Osteocyte (in vitro differentiated cells): ENCODE results near the gene IDH1. TPM values are rescaled to one million over a fixed set of nuclear protein-coding genes. Genes with fewer than 3 reads are reported as not detected.

Experiments used
- DNase-seq: peaks from one replicate; pipeline ENCODE4 v3.0.0; 2021; ENCODE audit warnings: mixed read lengths; ENCODE audit not compliant: unreplicated experiment; ENCODE audit errors: extremely low spot score
- H3K27ac Mint-ChIP-seq: one replicate; pipeline ENCODE4 v1.8.0; 2021; ENCODE audit warnings: mild to moderate bottlenecking, mixed read lengths; ENCODE audit not compliant: unreplicated experiment
- H3K27me3 Mint-ChIP-seq: one replicate; pipeline ENCODE4 v1.8.0; 2021; ENCODE audit warnings: mixed read lengths; ENCODE audit not compliant: unreplicated experiment
- H3K36me3 Mint-ChIP-seq: one replicate; pipeline ENCODE4 v1.8.0; 2021; ENCODE audit warnings: mixed read lengths; ENCODE audit not compliant: unreplicated experiment
- H3K4me1 Mint-ChIP-seq: one replicate; pipeline ENCODE4 v1.8.0; 2021; ENCODE audit warnings: mixed read lengths; ENCODE audit not compliant: unreplicated experiment
- H3K4me3 Mint-ChIP-seq: one replicate; pipeline ENCODE4 v1.8.0; 2021; ENCODE audit warnings: mild to moderate bottlenecking, moderate library complexity, mixed read lengths; ENCODE audit not compliant: unreplicated experiment
- H3K9me3 Mint-ChIP-seq: one replicate; pipeline ENCODE4 v1.8.0; 2021; ENCODE audit warnings: mixed read lengths; ENCODE audit not compliant: unreplicated experiment
- CTCF ChIP-seq: fragments of 200-600 bp; sonication (generic); IDR thresholded peaks from 2 replicates; pipeline ENCODE4 v1.5.0; 2021; ENCODE audit warnings: antibody characterized with exemption, mild to moderate bottlenecking, moderate library complexity
- total RNA-seq: library from RNA; stranded (reverse); gene quantifications from 2 replicates; pipeline ENCODE4 v1.2.1, GENCODE V29; 2021

The IDH1 gene
- total RNA-seq, 1 donor from 2014 or later: 49.6 TPM

GRCh38 chr2:208245746-208246145 lies 9.1 kb downstream of the IDH1 start:
- TF ChIP-seq CTCF: no peak
- H3K9me3 Mint-ChIP-seq: no peaks in the 10 kb centered on the region
- DNase-seq: no peak

GRCh38 chr2:208244422-208244821 lies 10.4 kb downstream of the IDH1 start:
- no peak overlapping the region for H3K27ac Mint-ChIP-seq
- no peak for DNase-seq
- H3K36me3 Mint-ChIP-seq: peaks cover 49% of the 10 kb centered on the region
- no peaks in the 10 kb centered on the region for H3K9me3 Mint-ChIP-seq
- H3K27me3 Mint-ChIP-seq: no peaks in the 10 kb centered on the region
- no peaks in the 10 kb centered on the region for H3K4me1 Mint-ChIP-seq
- H3K4me3 Mint-ChIP-seq: no peak overlapping the region
- TF ChIP-seq CTCF: no peak

More at GRCh38 chr2:208245746-208246145, 9.1 kb downstream of the IDH1 start:
- H3K4me3 Mint-ChIP-seq: no peak overlapping the region
- no peak overlapping the region for H3K27ac Mint-ChIP-seq
- no peaks in the 10 kb centered on the region for H3K4me1 Mint-ChIP-seq
- H3K36me3 Mint-ChIP-seq: peaks cover 52% of the 10 kb centered on the region
- no peaks in the 10 kb centered on the region for H3K27me3 Mint-ChIP-seq

GRCh38 chr2:208240619-208241209 lies 14.2 kb downstream of the IDH1 start:
- Mint-ChIP-seq H3K4me3 (no peak overlapping the region), H3K4me1 (no peaks in the 10 kb centered on the region), H3K27me3 (no peaks in the 10 kb centered on the region), H3K36me3 (peaks cover 47% of the 10 kb centered on the region), H3K9me3 (no peaks in the 10 kb centered on the region), H3K27ac (no peak overlapping the region)
- no peak for DNase-seq
- TF ChIP-seq CTCF: no peak

GRCh38 chr2:208239770-208240493 lies 14.9 kb downstream of the IDH1 start:
- Mint-ChIP-seq H3K9me3 (no peaks in the 10 kb centered on the region), H3K4me1 (no peaks in the 10 kb centered on the region), H3K36me3 (peaks cover 47% of the 10 kb centered on the region), H3K4me3 (no peak overlapping the region), H3K27me3 (no peaks in the 10 kb centered on the region), H3K27ac (no peak overlapping the region)
- DNase-seq: no peak
- TF ChIP-seq CTCF: no peak

- no peaks in the 10 kb centered on the region for H3K27me3 Mint-ChIP-seq
- TF ChIP-seq CTCF: no peak
- no peak overlapping the region for H3K4me3 Mint-ChIP-seq
- no peaks in the 10 kb centered on the region for H3K4me1 Mint-ChIP-seq
- peaks cover 7% of the 10 kb centered on the region for H3K9me3 Mint-ChIP-seq
- DNase-seq: no peak
- H3K27ac Mint-ChIP-seq: no peak overlapping the region
- H3K36me3 Mint-ChIP-seq: peaks cover 32% of the 10 kb centered on the region
Observed at GRCh38 chr2:208235860-208236259, 19.0 kb downstream of the IDH1 start.
